ENCODE measurements around the gene TCEAL6. TPM values are rescaled to one million over a fixed set of nuclear protein-coding genes. Genes with fewer than 3 reads are reported as not detected.
"Not testable (repeated sequence)": the region's sequence is repeated elsewhere in the genome, so short reads cannot be mapped to it uniquely, and the experiment has no call there.

TCEAL6 gene
- total RNA-seq, result not detected
- long read RNA-seq, donor 1, partial matches to known transcripts, result 0 of 1 reads
- long read RNA-seq, donor 1, other reads (novel, unspliced or antisense), result 0 of 1 reads
- long read RNA-seq, donor 2, partial matches to known transcripts, result 0 of 1 reads
- long read RNA-seq, donor 2, other reads (novel, unspliced or antisense), result 0 of 1 reads

GRCh38 chrX:102142274-102142673, at the start of gene TCEAL6:
Gene TCEAL6 (minus strand): TSS chrX:102142481.
- intact Hi-C loops (cut with DNase I); DNase-seq (ENCODE audit: low spot score): not testable (repeated sequence)

GRCh38 chrX:102185967-102186720, 43.9 kb upstream of the TCEAL6 start:
- intact Hi-C loops (cut with DNase I), result no loop called here
- no peak for DNase-seq (ENCODE audit: low spot score)

GRCh38 chrX:102155806-102156179, 13.5 kb upstream of the TCEAL6 start, which contains the start of gene BEX5:
Gene BEX5 (minus strand): TSS chrX:102155977. CDS start chrX:102154265, 1,712 bp downstream.
- intact Hi-C loops (cut with DNase I), result no loop called here
- DNase-seq (ENCODE audit: low spot score), result no peak

GRCh38 chrX:102154900-102155805, 12.9 kb upstream of the TCEAL6 start:
- intact Hi-C loops (cut with DNase I), result no loop called here
- no peak for DNase-seq (ENCODE audit: low spot score)

- intact Hi-C loops (cut with DNase I), result no loop called here
- no peak for DNase-seq (ENCODE audit: low spot score)
Measured at GRCh38 chrX:102154218-102154860, 12.1 kb upstream of the TCEAL6 start.

GRCh38 chrX:102141631-102142030, 650 bp downstream of the TCEAL6 start:
- intact Hi-C loops (cut with DNase I); DNase-seq (ENCODE audit: low spot score): not testable (repeated sequence)

GRCh38 chrX:102140876-102141275, 1.4 kb downstream of the TCEAL6 start:
- DNase-seq (ENCODE audit: low spot score); intact Hi-C loops (cut with DNase I): not testable (repeated sequence)

- intact Hi-C loops (cut with DNase I), result no loop called here
- DNase-seq (ENCODE audit: low spot score), result no peak
Measured at GRCh38 chrX:102138064-102138463, 4.2 kb downstream of the TCEAL6 start.

- no peak for DNase-seq (ENCODE audit: low spot score)
- intact Hi-C loops (cut with DNase I), result no loop called here
Measured at GRCh38 chrX:102129473-102129872, 12.8 kb downstream of the TCEAL6 start.

- intact Hi-C loops (cut with DNase I), result no loop called here
- DNase-seq (ENCODE audit: low spot score), result no peak
Measured at GRCh38 chrX:102126863-102127262, 15.4 kb downstream of the TCEAL6 start.

- DNase-seq (ENCODE audit: low spot score); intact Hi-C loops (cut with DNase I): not testable (repeated sequence)
Measured at GRCh38 chrX:102126080-102126818, 16.0 kb downstream of the TCEAL6 start.

GRCh38 chrX:102125436-102125835, 16.8 kb downstream of the TCEAL6 start, which contains the start of gene TCEAL2:
Gene TCEAL2 (plus strand): TSS chrX:102125679. CDS start chrX:102126831, 1,152 bp downstream.
- intact Hi-C loops (cut with DNase I); DNase-seq (ENCODE audit: low spot score): not testable (repeated sequence)

- intact Hi-C loops (cut with DNase I), result not testable (repeated sequence)
Measured at GRCh38 chrX:102125014-102125413, 17.3 kb downstream of the TCEAL6 start.

GRCh38 chrX:102115748-102116147, 26.5 kb downstream of the TCEAL6 start:
- DNase-seq (ENCODE audit: low spot score), result no peak
- intact Hi-C loops (cut with DNase I), result no loop called here

More at GRCh38 chrX:102125014-102125413, 17.3 kb downstream of the TCEAL6 start:
- DNase-seq (ENCODE audit: low spot score), result not testable (repeated sequence)

GRCh38 chrX:102113367-102113766, 28.9 kb downstream of the TCEAL6 start:
- no peak for DNase-seq (ENCODE audit: low spot score)
- intact Hi-C loops (cut with DNase I), result no loop called here

Data from posterior vena cava (tissue), 2 donors.